HG03196 (cell line): ENCODE results near the gene HOXD4.

Experiments
- ATAC-seq: cut with Tn5 transposase; IDR thresholded peaks from one replicate; pipeline ENCODE4 v1.9.1; 2021; ENCODE audit not compliant: unreplicated experiment

HOXD4 gene

DNA sequence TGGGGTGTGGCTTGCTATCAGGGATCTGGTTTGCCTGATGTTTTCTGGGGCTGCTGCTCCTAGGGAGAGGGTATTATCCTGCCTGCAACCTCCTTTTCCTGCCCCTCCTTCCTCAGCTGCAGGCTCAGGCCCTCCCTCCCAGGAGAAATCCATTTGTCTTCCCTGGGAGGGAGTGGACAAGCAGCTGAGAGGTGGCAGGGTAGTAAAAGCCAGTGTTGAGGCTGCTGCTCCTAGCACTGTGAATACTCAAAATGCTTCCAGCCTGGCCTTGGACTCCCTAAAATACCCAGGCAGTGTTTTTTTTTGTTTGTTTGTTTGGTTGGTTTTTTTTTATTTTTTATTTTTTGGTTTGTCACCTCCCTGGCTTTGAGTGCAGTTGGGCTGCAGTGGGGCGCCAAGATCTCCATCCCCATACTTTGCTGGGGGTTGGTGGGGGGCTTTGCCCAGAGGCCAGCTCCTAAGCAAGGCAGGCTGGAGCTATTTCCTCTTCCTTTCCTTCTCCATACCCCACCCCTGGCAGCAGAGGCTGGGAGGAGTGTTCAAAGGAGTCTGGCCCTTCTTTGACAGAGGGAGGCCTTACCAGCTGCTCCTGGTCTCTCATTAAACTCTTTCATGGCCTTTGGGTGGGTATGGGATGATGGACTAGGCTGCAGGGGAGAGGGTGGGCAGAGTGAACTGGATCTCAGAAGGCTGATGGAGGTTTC lies 19.4 kb downstream of the HOXD4 start:
- ATAC-seq = no peak

GRCh38 chr2:176171351-176172006 lies 20.1 kb downstream of the HOXD4 start:
- ATAC-seq = no peak

- no peak for ATAC-seq
Observed at GRCh38 chr2:176172007-176172894, 20.9 kb downstream of the HOXD4 start.

DNA sequence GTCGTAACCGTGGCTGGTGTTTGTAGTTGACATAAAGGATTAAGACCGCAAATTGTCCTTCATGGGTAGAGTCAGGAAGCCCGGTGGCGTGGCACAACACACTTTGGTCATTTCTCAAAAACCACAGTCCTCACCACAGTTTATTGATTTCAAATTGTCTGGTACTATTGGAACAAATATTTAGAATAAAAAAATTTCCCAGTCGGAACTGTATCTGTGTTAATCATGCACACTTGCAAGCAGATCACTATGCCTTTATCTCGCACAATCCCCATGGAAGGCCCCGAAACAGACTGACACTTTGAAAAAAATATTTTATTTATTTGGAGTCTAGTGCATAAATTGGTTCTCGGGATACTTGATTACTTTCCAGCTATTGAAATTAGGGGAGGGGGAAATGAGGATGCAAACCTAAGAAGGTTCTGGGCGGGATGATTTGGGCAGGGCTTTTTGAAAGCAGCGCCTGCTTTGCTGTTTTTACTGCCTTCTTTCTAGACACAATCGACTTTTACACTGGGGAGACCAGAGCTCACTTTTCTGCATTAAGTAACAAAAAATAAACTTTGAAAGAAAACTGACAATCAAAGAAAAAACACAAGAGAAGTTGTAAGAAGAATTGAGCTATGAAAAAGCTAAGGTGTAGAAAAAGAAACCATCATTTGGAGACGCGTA lies 21.7 kb downstream of the HOXD4 start:
- no peak for ATAC-seq

DNA sequence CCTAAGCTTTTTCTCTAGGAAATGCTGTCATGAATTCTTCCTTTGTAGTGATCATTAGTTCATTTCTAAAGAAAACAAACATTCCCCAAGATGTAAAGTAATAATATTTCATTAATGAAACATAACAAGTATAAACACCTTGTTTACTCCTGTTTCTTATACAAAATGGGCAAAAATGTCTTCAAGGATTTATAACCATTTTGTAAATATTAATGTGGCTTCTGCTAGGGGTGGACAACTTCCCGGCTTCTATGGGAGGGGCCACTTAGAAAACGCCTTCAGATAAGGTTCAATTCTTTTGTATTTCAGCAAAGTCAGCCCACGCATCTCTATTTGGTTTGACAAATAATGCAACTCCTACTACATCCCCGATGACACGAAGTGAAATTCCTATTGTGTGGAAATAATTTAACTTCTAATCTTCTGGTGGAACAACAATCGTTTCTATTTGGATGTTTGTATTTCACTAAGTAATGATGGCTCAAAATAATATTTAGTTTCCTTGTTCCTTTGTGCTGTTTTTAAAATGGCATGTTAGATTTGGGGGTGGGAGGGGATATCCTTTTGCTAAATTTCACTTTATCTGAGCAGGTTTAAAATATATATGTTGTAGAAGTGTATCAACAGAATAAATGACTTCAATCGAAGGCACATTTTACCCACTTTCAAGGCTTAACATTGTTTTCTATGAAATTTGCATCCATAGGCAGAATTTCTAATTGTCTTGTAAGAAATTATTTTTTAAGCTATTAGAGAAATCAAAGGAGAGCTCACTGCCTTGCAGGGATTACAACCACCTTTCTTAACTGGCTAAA lies 22.4 kb downstream of the HOXD4 start:
- no peak for ATAC-seq

DNA sequence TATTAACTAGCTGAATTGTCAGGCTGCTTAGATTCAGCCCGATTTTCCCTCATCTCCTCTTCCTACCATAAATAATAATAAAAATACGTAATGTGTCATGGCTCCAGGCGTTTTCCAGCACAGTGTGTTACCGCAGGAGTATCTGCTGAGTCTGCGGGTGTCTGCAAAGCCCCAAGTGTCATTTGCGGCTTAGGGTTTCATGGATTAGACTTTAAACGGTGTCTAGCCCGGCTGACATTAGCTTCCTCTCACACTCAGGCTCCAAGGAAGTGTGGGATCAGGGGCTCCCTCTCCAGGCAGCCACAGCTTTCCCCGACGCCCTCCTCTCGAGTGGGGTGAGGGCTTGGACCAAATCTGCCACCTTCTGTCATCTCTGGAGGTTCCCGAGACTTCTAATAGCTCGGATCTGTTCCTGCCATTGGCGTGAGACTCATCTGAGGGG lies 23.1 kb downstream of the HOXD4 start:
- ATAC-seq = no peak

GRCh38 chr2:176174824-176175708 lies 23.7 kb downstream of the HOXD4 start:
- no peak for ATAC-seq

- no peak for ATAC-seq
Observed at GRCh38 chr2:176175709-176176607, 24.6 kb downstream of the HOXD4 start.

DNA sequence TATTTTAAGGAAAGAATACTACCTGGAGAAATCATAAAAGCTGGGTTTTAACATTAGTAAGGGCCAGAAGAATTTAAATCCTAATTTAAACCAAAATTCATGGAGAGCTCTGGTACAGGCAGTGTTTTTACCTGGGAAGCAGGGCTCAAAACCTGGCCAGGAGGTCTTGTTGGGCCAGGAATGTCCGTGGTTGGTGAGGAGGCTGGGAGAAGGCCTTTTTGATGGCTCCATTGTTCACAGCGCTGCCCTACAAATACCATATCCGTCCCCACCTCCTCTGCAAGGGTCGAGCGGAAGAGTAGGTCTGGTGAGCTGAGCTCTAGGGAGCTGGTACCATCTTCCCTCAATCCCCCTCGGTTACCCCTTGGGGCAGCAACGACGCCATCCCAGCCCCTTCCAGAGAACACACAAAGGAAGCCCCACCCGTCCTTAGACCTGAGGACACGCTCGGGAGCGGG lies 26.3 kb downstream of the HOXD4 start:
- ATAC-seq = no peak

DNA sequence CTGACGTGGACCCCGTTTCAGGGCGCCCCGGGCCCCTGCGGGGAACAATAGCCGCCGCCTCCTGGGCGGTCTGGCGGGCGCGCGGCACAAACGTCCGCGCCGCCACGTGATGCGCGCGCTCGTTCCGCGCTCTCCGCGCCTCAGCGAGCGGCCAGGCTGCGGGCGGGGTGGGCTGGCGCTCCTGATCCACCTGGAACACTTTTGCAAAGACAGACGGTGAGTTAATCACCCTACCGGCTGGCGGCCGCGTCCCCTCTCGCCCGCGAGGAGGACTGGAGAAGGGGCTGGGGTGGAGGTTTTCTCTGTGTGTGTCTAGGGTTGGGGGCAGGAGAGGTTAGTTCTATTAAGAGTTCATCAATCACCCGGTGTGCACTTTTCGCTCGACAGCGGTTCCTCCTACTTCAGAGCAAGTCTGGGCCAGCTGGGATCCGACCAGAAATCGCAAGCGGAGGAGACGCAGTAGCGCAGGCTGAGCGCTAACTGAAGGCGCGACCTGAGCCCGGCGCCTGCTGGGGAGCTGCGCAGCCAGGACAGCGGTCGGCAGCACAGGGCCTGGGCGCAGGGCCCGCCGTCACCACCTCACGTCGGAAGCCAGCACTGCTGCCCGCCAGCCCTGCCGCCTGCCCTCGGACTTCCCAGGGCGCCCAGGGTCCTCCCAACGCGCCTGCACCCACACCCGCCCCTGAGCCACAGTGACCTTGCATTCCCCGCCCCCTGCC lies 26.8 kb downstream of the HOXD4 start:
- no peak for ATAC-seq

- ATAC-seq = no peak
Observed at GRCh38 chr2:176178757-176179295, 27.5 kb downstream of the HOXD4 start.

DNA sequence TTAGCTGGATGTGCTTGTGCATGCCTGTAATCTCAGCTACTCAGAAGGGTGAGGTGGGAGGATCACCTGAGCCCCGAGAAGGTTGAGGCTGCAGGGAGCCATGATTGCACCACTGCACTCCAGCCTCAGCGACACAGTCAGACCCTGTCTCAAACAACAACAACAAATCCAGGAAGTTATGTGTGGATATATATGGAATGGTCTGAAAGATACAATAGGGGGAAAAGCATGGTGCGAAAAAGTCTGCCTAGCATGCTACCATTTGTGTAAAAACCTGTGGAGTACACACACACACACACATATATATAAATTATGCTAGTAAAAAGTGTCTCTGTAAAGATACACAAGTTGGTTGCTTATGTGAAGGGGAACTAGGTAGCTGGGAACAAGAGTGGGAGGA lies 30.2 kb downstream of the HOXD4 start:
- ATAC-seq = no peak

- ATAC-seq = no peak
Observed at GRCh38 chr2:176182671-176183070, 31.3 kb downstream of the HOXD4 start.

- ATAC-seq = no peak
Observed at GRCh38 chr2:176184749-176185148, 33.4 kb downstream of the HOXD4 start.

DNA sequence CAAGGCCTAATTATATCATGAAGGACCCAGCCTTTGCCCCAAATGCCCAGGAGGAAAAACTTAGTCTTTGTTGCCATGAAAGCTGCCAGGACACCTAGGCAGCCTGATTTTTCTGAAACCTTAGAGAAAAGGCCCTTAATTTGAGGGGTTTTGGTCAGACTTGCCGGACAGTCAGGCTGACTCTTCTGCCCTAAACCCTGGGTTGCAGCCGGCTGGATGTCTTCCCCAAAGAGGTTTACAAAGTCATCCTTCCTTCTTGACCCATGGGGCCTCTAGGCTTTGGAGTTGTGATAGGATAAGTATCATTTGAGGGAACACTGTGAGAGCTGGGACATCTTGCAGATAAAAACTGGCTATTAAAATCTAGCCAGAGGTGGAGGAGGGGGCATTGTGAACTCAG lies 34.7 kb downstream of the HOXD4 start:
- ATAC-seq = no peak

DNA sequence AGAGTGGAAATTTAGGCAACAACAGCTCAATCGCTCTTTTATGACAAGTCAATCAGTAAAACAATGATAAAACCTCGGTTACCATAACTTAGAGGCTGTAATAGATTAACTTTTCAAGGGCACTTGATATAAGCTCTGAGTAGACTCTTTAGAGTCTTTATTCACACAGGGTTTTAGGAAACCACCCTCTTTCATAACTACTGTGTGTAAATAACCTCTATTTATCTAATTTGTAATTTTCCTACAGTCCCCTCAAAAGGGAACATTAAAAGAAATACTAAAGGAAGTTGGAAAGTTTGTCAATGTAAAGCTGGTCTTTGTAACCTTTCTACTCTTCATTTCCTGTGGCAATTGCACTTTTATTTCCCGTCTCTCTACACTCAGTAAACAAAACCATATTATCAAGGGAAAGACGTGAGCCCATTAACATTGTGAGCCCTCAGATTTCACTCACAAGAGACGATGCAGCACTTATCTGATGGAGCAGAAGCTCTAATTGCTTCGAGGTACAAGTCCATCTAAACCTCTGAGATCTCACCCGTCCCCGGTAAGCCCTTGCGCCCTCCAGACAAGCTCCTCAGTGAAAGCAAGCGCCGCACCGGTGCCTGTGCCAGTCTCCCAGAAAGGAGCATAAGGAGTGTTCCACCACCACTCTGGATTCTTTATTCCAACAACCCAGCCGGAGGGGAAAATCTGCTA lies 36.0 kb downstream of the HOXD4 start:
- ATAC-seq = no peak
